Right cardiac atrium (tissue), 5 donors: ENCODE data around the gene THBS2. TPM values are rescaled to one million over a fixed set of nuclear protein-coding genes. Genes with fewer than 3 reads are reported as not detected.

Source experiments
- ATAC-seq, 2 donors: fragments of 200-7000 bp; cut with Tn5 transposase; one replicate each; pipeline versions ENCODE4 v1.8.0 to v1.9.1; 2020; ENCODE audit warnings: moderate library complexity in 2 of 2, mild to moderate bottlenecking in 1 of 2
- DNase-seq, 3 donors: peaks; one replicate each; pipeline ENCODE4 v3.0.0-alpha.2; 2020
- H3K27ac ChIP-seq: one replicate; pipeline ENCODE4 v1.5.1; 2013; ENCODE audit warnings: mild to moderate bottlenecking, low read length, control low read depth, moderate library complexity
- H3K27me3 ChIP-seq: one replicate; pipeline ENCODE4 v1.6.1; 2013; ENCODE audit not compliant: control insufficient read depth, insufficient read depth
- H3K4me1 ChIP-seq: one replicate; pipeline ENCODE4 v1.6.1; 2013; ENCODE audit warnings: low read length; ENCODE audit not compliant: control insufficient read depth, insufficient read depth
- H3K4me3 ChIP-seq: one replicate; pipeline ENCODE4 v1.5.1; 2013; ENCODE audit warnings: low read length, control low read depth
- H3K9me3 ChIP-seq: one replicate; pipeline ENCODE4 v1.6.1; 2013; ENCODE audit warnings: low read length; ENCODE audit not compliant: control insufficient read depth
- WGBS: extraction: QIAGEN DNeasy Blood & Tissue Kit; methylation state at CpG from one replicate; pipeline ENCODE4 v1.1.7; 2013; 5-methylcytosine and 5-hydroxymethylcytosine counted together
- intact Hi-C, 4 donors: fragments of 100-400 bp; cut with DNase I; formaldehyde crosslinking; loops; one replicate each; pipeline versions ENCODE4 v1.11.0 to v1.14.0; 2022 to 2023
- polyA plus RNA-seq: library from polyadenylated mRNA; stranded (reverse); fragments of 200-250 nt; gene quantifications from one replicate; pipeline ENCODE4 v1.2.3, GENCODE V29; 2013
- total RNA-seq, 4 donors: library from RNA; stranded (reverse); fragmentation: NEBNext Ultra II Directional; extraction: Animal tissue kit (Norgen Biotek cat#: 25700); gene quantifications; one replicate each; pipeline ENCODE4 v1.2.1, GENCODE V29; 2021
- donor health status: healthy with polysubstance abuse.
- donor health status: DM: no; HTN: yes; CAD: no.
- donor health status: DM: no; HTN: no; CAD: no.
- donor health status: DM: no; HTN: yes; CAD: no; lungs with severe emphysema.
- donor health status: DM: yes; HTN: yes; CAD: no.

The THBS2 gene
- total and polyA plus RNA-seq, 5 donors = 8.7 to 38.8 (median 20.6) TPM

GRCh38 chr6:169247991-169248390 is 5.7 kb downstream of the THBS2 start:
- H3K27ac ChIP-seq = no peak overlapping the region
- peak in 1 of 2 donors; percentile 9 for ATAC-seq
- H3K27me3 ChIP-seq = no peaks in the 10 kb centered on the region
- 86% methylated on average over 8 of the region's 8 CpGs for WGBS
- no peaks in the 10 kb centered on the region for H3K4me1 ChIP-seq
- H3K9me3 ChIP-seq = no peaks in the 10 kb centered on the region
- no peak for DNase-seq
- intact Hi-C loops = no loop called here
- no peak overlapping the region for H3K4me3 ChIP-seq

GRCh38 chr6:169247419-169247818 is 6.2 kb downstream of the THBS2 start:
- Histone ChIP-seq H3K27ac (no peak overlapping the region), H3K9me3 (no peaks in the 10 kb centered on the region), H3K27me3 (no peaks in the 10 kb centered on the region), H3K4me1 (no peaks in the 10 kb centered on the region), H3K4me3 (no peak overlapping the region)
- intact Hi-C loops = no loop called here
- 87% methylated on average over 4 of the region's 4 CpGs for WGBS
- ATAC-seq (no peak), DNase-seq (no peak)

GRCh38 chr6:169246445-169246844 is 7.2 kb downstream of the THBS2 start:
- intact Hi-C loops = no loop called here
- Histone ChIP-seq H3K9me3 (no peaks in the 10 kb centered on the region), H3K4me3 (no peak overlapping the region), H3K27ac (no peak overlapping the region), H3K27me3 (no peaks in the 10 kb centered on the region), H3K4me1 (no peaks in the 10 kb centered on the region)
- ATAC-seq = no peak
- DNase-seq = no peak
- 65% methylated on average over 6 of the region's 6 CpGs for WGBS

GRCh38 chr6:169244684-169245383 is 8.8 kb downstream of the THBS2 start:
- ATAC-seq (no peak), DNase-seq (no peak)
- Histone ChIP-seq H3K27ac (no peak overlapping the region), H3K4me3 (no peak overlapping the region), H3K9me3 (no peaks in the 10 kb centered on the region), H3K4me1 (no peaks in the 10 kb centered on the region), H3K27me3 (no peaks in the 10 kb centered on the region)
- 88% methylated on average over 15 of the region's 15 CpGs for WGBS
- intact Hi-C loops = no loop called here

GRCh38 chr6:169243661-169244060 is 10.0 kb downstream of the THBS2 start:
- 88% methylated on average over 1 of the region's 1 CpG for WGBS
- no peaks in the 10 kb centered on the region for H3K27me3 ChIP-seq
- DNase-seq (no peak), ATAC-seq (no peak)
- no peak overlapping the region for H3K27ac ChIP-seq
- intact Hi-C loops = no loop called here
- no peaks in the 10 kb centered on the region for H3K9me3 ChIP-seq
- H3K4me3 ChIP-seq = no peak overlapping the region
- no peaks in the 10 kb centered on the region for H3K4me1 ChIP-seq

GRCh38 chr6:169243186-169243585 is 10.5 kb downstream of the THBS2 start:
- 91% methylated on average over 11 of the region's 11 CpGs for WGBS
- no peak for DNase-seq

GRCh38 chr6:169241688-169242350 is 11.8 kb downstream of the THBS2 start:
- Histone ChIP-seq H3K27me3 (no peaks in the 10 kb centered on the region), H3K4me3 (no peak overlapping the region), H3K4me1 (no peaks in the 10 kb centered on the region), H3K9me3 (no peaks in the 10 kb centered on the region), H3K27ac (no peak overlapping the region)
- 90% methylated on average over 32 of the region's 32 CpGs for WGBS
- ATAC-seq (peak in 1 of 2 donors; percentile 22), DNase-seq (no peak)
- intact Hi-C loops = no loop called here

More at GRCh38 chr6:169243186-169243585, 10.5 kb downstream of the THBS2 start:
- H3K27ac ChIP-seq = no peak overlapping the region
- no peaks in the 10 kb centered on the region for H3K27me3 ChIP-seq
- no peak for ATAC-seq
- no peaks in the 10 kb centered on the region for H3K4me1 ChIP-seq
- intact Hi-C loops = no loop called here
- no peak overlapping the region for H3K4me3 ChIP-seq
- no peaks in the 10 kb centered on the region for H3K9me3 ChIP-seq

GRCh38 chr6:169240591-169241390 is 12.9 kb downstream of the THBS2 start:
- ATAC-seq = peak; percentile 5 to 14
- Histone ChIP-seq H3K4me3 (no peak overlapping the region), H3K9me3 (no peaks in the 10 kb centered on the region), H3K27me3 (no peaks in the 10 kb centered on the region), H3K4me1 (no peaks in the 10 kb centered on the region), H3K27ac (no peak overlapping the region)
- intact Hi-C loops = no loop called here
- whole genome bisulfite sequencing = 88% methylated on average over 28 of the region's 28 CpGs
- DNase-seq = no peak

GRCh38 chr6:169240125-169240524 is 13.5 kb downstream of the THBS2 start:
- intact Hi-C loops = no loop called here
- ATAC-seq = no peak
- Histone ChIP-seq H3K27me3 (no peaks in the 10 kb centered on the region), H3K27ac (no peak overlapping the region), H3K4me3 (no peak overlapping the region), H3K9me3 (no peaks in the 10 kb centered on the region), H3K4me1 (no peaks in the 10 kb centered on the region)
- 71% methylated on average over 11 of the region's 11 CpGs for WGBS
- no peak for DNase-seq

- intact Hi-C loops = no loop called here
- WGBS = 58% methylated on average over 7 of the region's 7 CpGs
- H3K4me3 ChIP-seq = no peak overlapping the region
- H3K27me3 ChIP-seq = no peaks in the 10 kb centered on the region
- no peaks in the 10 kb centered on the region for H3K9me3 ChIP-seq
- no peaks in the 10 kb centered on the region for H3K4me1 ChIP-seq
- H3K27ac ChIP-seq = no peak overlapping the region
- no peak for ATAC-seq
- DNase-seq = no peak
These were observed 14.5 kb downstream of the THBS2 start for GRCh38 chr6:169239181-169239580.

- WGBS = 87% methylated on average over 8 of the region's 8 CpGs
- H3K4me3 ChIP-seq = no peak overlapping the region
- intact Hi-C loops = no loop called here
- H3K9me3 ChIP-seq = no peaks in the 10 kb centered on the region
- ATAC-seq (no peak), DNase-seq (no peak)
- no peak overlapping the region for H3K27ac ChIP-seq
- no peaks in the 10 kb centered on the region for H3K27me3 ChIP-seq
- H3K4me1 ChIP-seq = no peaks in the 10 kb centered on the region
These were observed 14.9 kb downstream of the THBS2 start for GRCh38 chr6:169238766-169239165.
